MM.1S (cell line): ENCODE data around the gene ITGA3.

Source experiments
- DNase-seq: peaks from one replicate; pipeline ENCODE4 v3.0.0-alpha.2; 2015
- H2AFZ ChIP-seq: fragments of 300-600 bp; sonication (generic); 2 replicates; pipeline ENCODE4 v1.6.0; 2016; ENCODE audit warnings: antibody characterized with exemption, low read length
- H3F3A ChIP-seq: fragments of 300-600 bp; sonication (generic); 2 replicates; pipeline ENCODE4 v1.6.1; 2016; ENCODE audit warnings: mild to moderate bottlenecking, antibody characterized with exemption, low read length, moderate library complexity, mixed read lengths; ENCODE audit not compliant: insufficient read depth
- H3K27ac ChIP-seq: fragments of 300-600 bp; sonication (generic); 2 replicates; pipeline ENCODE4 v1.5.1; 2016; ENCODE audit warnings: mild to moderate bottlenecking, low read length
- H3K27me3 ChIP-seq: fragments of 300-600 bp; sonication (generic); replicated peaks from 2 replicates; pipeline ENCODE4 v1.6.0; 2016; ENCODE audit warnings: low read length; ENCODE audit not compliant: insufficient read depth
- H3K36me3 ChIP-seq: fragments of 300-600 bp; sonication (generic); replicated peaks from 2 replicates; pipeline ENCODE4 v1.6.1; 2016; ENCODE audit warnings: mild to moderate bottlenecking, low read length, mixed read lengths; ENCODE audit not compliant: insufficient read depth
- H3K4me1 ChIP-seq: fragments of 300-600 bp; sonication (generic); 2 replicates; pipeline ENCODE4 v1.6.1; 2016; ENCODE audit warnings: low read length, mixed read lengths
- H3K4me2 ChIP-seq: fragments of 300-600 bp; sonication (generic); 2 replicates; pipeline ENCODE4 v1.6.0; 2016; ENCODE audit warnings: low read depth, low read length
- H3K4me3 ChIP-seq: fragments of 300-600 bp; sonication (generic); 2 replicates; pipeline ENCODE4 v1.5.1; 2016; ENCODE audit warnings: low read length, mixed read lengths
- H3K79me2 ChIP-seq: fragments of 300-600 bp; sonication (generic); 2 replicates; pipeline ENCODE4 v1.6.1; 2016; ENCODE audit warnings: mixed run types, low read length, mixed read lengths
- H3K9ac ChIP-seq: fragments of 300-600 bp; sonication (generic); 2 replicates; pipeline ENCODE4 v1.6.1; 2016; ENCODE audit warnings: low read length, mixed read lengths
- H3K9me2 ChIP-seq: fragments of 300-600 bp; sonication (generic); replicated peaks from 2 replicates; pipeline ENCODE4 v1.6.1; 2016; ENCODE audit warnings: mild to moderate bottlenecking, low read length, mixed read lengths; ENCODE audit not compliant: insufficient read depth
- H3K9me3 ChIP-seq: fragments of 300-600 bp; sonication (generic); replicated peaks from 2 replicates; pipeline ENCODE4 v1.6.1; 2016; ENCODE audit warnings: mild to moderate bottlenecking, low read length, mixed read lengths; ENCODE audit not compliant: insufficient read depth
- H4K20me1 ChIP-seq: fragments of 300-600 bp; sonication (generic); 2 replicates; pipeline ENCODE4 v1.6.1; 2016; ENCODE audit warnings: mild to moderate bottlenecking, low read length, moderate library complexity, mixed read lengths; ENCODE audit not compliant: insufficient read depth
- EZH2 ChIP-seq: fragments of 300-600 bp; sonication (generic); optimal IDR thresholded peaks from 2 replicates; pipeline ENCODE3; 2017; ENCODE audit warnings: low read depth, mild to moderate bottlenecking, antibody characterized with exemption, low read length, mixed read lengths
- EZH2phosphoT487 ChIP-seq: fragments of 300-600 bp; sonication (generic); IDR thresholded peaks from 2 replicates; pipeline ENCODE4 v1.6.1; 2018; ENCODE audit warnings: antibody characterized with exemption, low read length
- TF ChIP-seq, protein P1 (sequence below): fragments of 300-600 bp; sonication (generic); IDR thresholded peaks from 2 replicates; pipeline ENCODE4 v1.5.1; 2016; ENCODE audit warnings: antibody characterized with exemption, low read length, mixed read lengths

The ITGA3 gene

DNA sequence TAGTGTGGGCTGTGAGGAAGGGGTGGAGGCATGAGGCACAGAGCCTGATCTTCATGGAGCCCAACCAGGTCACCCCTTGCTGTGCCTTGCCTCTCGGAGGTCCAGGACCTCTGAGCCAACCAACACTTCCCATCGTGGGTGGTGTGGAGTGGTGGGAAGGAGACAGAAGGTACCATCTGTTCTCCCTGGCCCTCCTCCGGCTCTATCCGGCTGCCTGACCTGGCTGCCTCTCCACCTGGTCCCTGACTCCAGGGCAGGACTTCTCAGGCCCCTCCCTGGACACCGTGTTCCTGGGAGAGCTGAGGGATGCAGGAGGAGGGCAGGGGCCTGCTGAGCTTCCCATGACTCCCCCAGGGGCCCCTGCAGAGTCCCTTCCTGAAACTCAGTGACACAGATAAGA is 43.1 kb downstream of the ITGA3 start:
- no peak overlapping the region for H3K9ac ChIP-seq
- H3F3A ChIP-seq = peaks cover 6% of the 10 kb centered on the region; the same call in 1 of the 2 replicates
- H3K27ac ChIP-seq = no peak overlapping the region
- no peaks in the 10 kb centered on the region for H3K9me2 ChIP-seq
- no peak overlapping the region for H3K4me2 ChIP-seq
- no peaks in the 10 kb centered on the region for H3K9me3 ChIP-seq
- TF ChIP-seq, protein P1, sequence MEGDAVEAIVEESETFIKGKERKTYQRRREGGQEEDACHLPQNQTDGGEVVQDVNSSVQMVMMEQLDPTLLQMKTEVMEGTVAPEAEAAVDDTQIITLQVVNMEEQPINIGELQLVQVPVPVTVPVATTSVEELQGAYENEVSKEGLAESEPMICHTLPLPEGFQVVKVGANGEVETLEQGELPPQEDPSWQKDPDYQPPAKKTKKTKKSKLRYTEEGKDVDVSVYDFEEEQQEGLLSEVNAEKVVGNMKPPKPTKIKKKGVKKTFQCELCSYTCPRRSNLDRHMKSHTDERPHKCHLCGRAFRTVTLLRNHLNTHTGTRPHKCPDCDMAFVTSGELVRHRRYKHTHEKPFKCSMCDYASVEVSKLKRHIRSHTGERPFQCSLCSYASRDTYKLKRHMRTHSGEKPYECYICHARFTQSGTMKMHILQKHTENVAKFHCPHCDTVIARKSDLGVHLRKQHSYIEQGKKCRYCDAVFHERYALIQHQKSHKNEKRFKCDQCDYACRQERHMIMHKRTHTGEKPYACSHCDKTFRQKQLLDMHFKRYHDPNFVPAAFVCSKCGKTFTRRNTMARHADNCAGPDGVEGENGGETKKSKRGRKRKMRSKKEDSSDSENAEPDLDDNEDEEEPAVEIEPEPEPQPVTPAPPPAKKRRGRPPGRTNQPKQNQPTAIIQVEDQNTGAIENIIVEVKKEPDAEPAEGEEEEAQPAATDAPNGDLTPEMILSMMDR = no peak
- TF ChIP-seq EZH2 (no peak), EZH2phosphoT487 (no peak)
- no peak for DNase-seq
- H3K36me3 ChIP-seq = no peaks in the 10 kb centered on the region
- no peak overlapping the region for H3K4me3 ChIP-seq
- H2AFZ ChIP-seq = no peak overlapping the region
- H4K20me1 ChIP-seq = no peaks in the 10 kb centered on the region
- H3K27me3 ChIP-seq = no peaks in the 10 kb centered on the region
- peaks cover 21% of the 10 kb centered on the region for H3K79me2 ChIP-seq
- peaks cover 8% of the 10 kb centered on the region; the same call in 1 of the 2 replicates for H3K4me1 ChIP-seq

DNA sequence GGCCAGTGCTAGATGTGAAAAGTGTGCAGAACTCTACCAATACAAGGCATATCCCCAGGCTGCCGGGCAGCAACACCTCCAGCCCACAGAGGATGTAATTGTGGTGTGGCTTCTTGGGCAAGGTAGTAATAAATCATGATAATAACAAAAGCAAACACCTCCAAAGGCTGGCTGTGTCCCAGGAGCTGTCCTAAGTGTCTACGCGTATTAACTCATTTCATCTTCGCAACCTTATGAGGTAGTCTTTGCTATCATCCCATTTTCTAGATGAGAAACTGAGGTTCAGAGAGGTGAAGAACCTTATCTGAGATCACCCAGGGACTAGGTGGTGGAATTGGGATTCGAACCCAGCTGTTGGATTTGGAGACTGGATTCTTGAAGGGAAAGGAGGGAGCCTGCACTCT is 44.6 kb downstream of the ITGA3 start:
- no peaks in the 10 kb centered on the region for H3K27me3 ChIP-seq
- H3K36me3 ChIP-seq = no peaks in the 10 kb centered on the region
- no peak for DNase-seq
- no peaks in the 10 kb centered on the region for H3K9me3 ChIP-seq
- H2AFZ ChIP-seq = no peak overlapping the region
- no peak overlapping the region for H3K9ac ChIP-seq
- H3K4me2 ChIP-seq = no peak overlapping the region
- no peak overlapping the region for H3K4me3 ChIP-seq
- H3F3A ChIP-seq = no peaks in the 10 kb centered on the region
- no peak overlapping the region for H3K27ac ChIP-seq
- peaks cover 17% of the 10 kb centered on the region for H3K79me2 ChIP-seq
- H3K4me1 ChIP-seq = peaks cover 8% of the 10 kb centered on the region; the same call in 1 of the 2 replicates
- H4K20me1 ChIP-seq = no peaks in the 10 kb centered on the region
- H3K9me2 ChIP-seq = no peaks in the 10 kb centered on the region
- TF ChIP-seq, protein P1 = no peak
- no peak for TF ChIP-seq EZH2
- TF ChIP-seq EZH2phosphoT487 = no peak

DNA sequence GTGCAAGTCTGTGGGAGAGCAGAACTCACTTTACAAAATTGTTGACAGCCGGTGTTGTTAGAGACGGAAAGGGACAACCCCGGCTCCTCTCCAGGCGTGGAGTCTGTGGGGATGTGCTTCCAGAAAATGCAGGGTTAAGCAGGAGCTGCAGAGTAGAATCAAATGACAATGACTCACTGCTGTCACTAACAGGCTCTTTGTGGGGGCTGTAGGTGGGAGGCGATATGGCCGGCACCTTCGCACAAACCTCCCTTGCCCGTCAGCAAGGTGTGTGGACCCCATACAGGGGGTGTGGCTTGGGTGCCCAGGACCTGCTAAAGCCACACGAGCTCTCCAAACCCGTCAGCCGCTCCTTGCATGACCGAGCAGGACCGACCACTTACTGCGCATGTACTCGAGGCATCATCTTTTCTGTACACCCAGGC is 45.0 kb downstream of the ITGA3 start:
- H3K9me3 ChIP-seq = no peaks in the 10 kb centered on the region
- H3K4me1 ChIP-seq = peaks cover 4% of the 10 kb centered on the region; the same call in 1 of the 2 replicates
- H3K9me2 ChIP-seq = no peaks in the 10 kb centered on the region
- no peak overlapping the region for H3K27ac ChIP-seq
- no peak for DNase-seq
- no peaks in the 10 kb centered on the region for H4K20me1 ChIP-seq
- H3K79me2 ChIP-seq = peaks cover 13% of the 10 kb centered on the region
- H3K4me2 ChIP-seq = no peak overlapping the region
- no peak overlapping the region for H3K4me3 ChIP-seq
- H3K27me3 ChIP-seq = no peaks in the 10 kb centered on the region
- no peak overlapping the region for H3K9ac ChIP-seq
- no peaks in the 10 kb centered on the region for H3K36me3 ChIP-seq
- no peaks in the 10 kb centered on the region for H3F3A ChIP-seq
- TF ChIP-seq EZH2 = no peak
- TF ChIP-seq, protein P1 = no peak
- TF ChIP-seq EZH2phosphoT487 = no peak
- H2AFZ ChIP-seq = no peak overlapping the region
